HepG2 (cell line): ENCODE data around the gene RPS5. TPM values are rescaled to one million over a fixed set of nuclear protein-coding genes. Genes with fewer than 3 reads are reported as not detected.
A peak's percentile ranks its signal among the peaks of the same experiment; 100 is the strongest.

Experiments used
- ATAC-seq: fragments of 200-7000 bp; cut with Tn5 transposase; 3 replicates; pipeline ENCODE4 v1.9.1; 2020; ENCODE audit warnings: mild to moderate bottlenecking, moderate library complexity
- BruUV-seq: library from RNA; stranded (reverse); fragments of 400-500 nt; replicated peaks from 2 replicates; lab custom pipeline; 2021; lab: Mats Ljungman, UMichigan
- CTCF ChIA-PET: fragments of 300-600 bp; formaldehyde crosslinking; extraction: SDS; loops from one replicate; lab custom pipeline; 2021; ENCODE audit warnings: low total read pairs, inconsistent platforms, low intra/inter-chr PET ratio; lab: Yijun Ruan, JAX
- POLR2A ChIA-PET: fragments of 350-600 bp; sonication (Branson Sonifier 250); formaldehyde crosslinking; loops from one replicate; lab custom pipeline; 2020; ENCODE audit warnings: antibody characterized with exemption, inconsistent platforms; lab: Yijun Ruan, JAX
- DNase-seq: peaks from one replicate; pipeline ENCODE4 v3.0.0-alpha.2; 2015; ENCODE audit warnings: low spot score
- FAIRE-seq: peaks from 3 replicates; lab custom pipeline; 2011; peaks lifted over from hg19 to GRCh38; lab: Jason Lieb, UNC
- H2AFZ ChIP-seq: one replicate; pipeline ENCODE4 v1.6.1; 2011; ENCODE audit warnings: low read length, inconsistent platforms
- H3K27ac ChIP-seq: fragments of 300-600 bp; 3 replicates; pipeline ENCODE4 v1.8.0; 2011; ENCODE audit warnings: mixed run types, mild to moderate bottlenecking, mixed read lengths, low read length, inconsistent platforms; ENCODE audit not compliant: insufficient read depth; ENCODE audit errors: extremely low read length
- H3K27me3 ChIP-seq, 2 experiments: fragments of 200-600 bp in 1 of 2; 2 replicates in 1 of 2; 3 replicates in 1 of 2; pipeline versions ENCODE4 v1.6.0 to v1.8.0; 2011; ENCODE audit warnings: low read length in 2 of 2, mild to moderate bottlenecking in 2 of 2, moderate library complexity in 2 of 2, inconsistent platforms in 1 of 2; ENCODE audit not compliant: insufficient read depth in 2 of 2, control insufficient read depth in 1 of 2
- H3K36me3 ChIP-seq, 2 experiments: fragments of 200-600 bp in 1 of 2; replicated peaks in 1 of 2; 2 replicates in 1 of 2; 3 replicates in 1 of 2; pipeline versions ENCODE4 v1.5.1 to v1.8.0; 2011; ENCODE audit warnings: low read length in 2 of 2, inconsistent platforms in 1 of 2; ENCODE audit not compliant: insufficient read depth in 2 of 2, control insufficient read depth in 1 of 2
- H3K4me1 ChIP-seq: 2 replicates; pipeline ENCODE4 v1.5.1; 2012; ENCODE audit warnings: low read length, inconsistent platforms; ENCODE audit not compliant: insufficient read depth
- H3K4me2 ChIP-seq: 2 replicates; pipeline ENCODE4 v1.6.0; 2011; ENCODE audit warnings: low read depth, low read length, inconsistent platforms
- H3K4me3 ChIP-seq, 3 experiments: fragments of 200-600 bp in 1 of 3; sonication (generic), shearing (Covaris generic) in 1 of 3; replicated peaks in 1 of 3; 2 replicates each; pipeline ENCODE4 v1.5.1; 2011 to 2016; ENCODE audit warnings: low read length in 3 of 3, inconsistent platforms in 2 of 3, low read depth in 2 of 3, mild to moderate bottlenecking in 2 of 3, control low read depth in 1 of 3, mixed read lengths in 1 of 3; ENCODE audit not compliant: insufficient read depth in 1 of 3
- H3K79me2 ChIP-seq: one replicate; pipeline ENCODE4 v1.6.1; 2011; ENCODE audit warnings: low read length, inconsistent platforms; ENCODE audit not compliant: insufficient read depth
- H3K9ac ChIP-seq: 2 replicates; pipeline ENCODE4 v1.6.0; 2011; ENCODE audit warnings: mild to moderate bottlenecking, low read depth, low read length, inconsistent platforms; ENCODE audit not compliant: insufficient read depth
- H3K9me3 ChIP-seq: 2 replicates; pipeline ENCODE4 v1.5.1; 2012; ENCODE audit warnings: mild to moderate bottlenecking, low read length
- H4K20me1 ChIP-seq: 2 replicates; pipeline ENCODE4 v1.6.0; 2011; ENCODE audit warnings: inconsistent platforms, mild to moderate bottlenecking, low read length, moderate library complexity; ENCODE audit not compliant: insufficient read depth
- ARNT2 ChIP-seq: sonication (generic); formaldehyde crosslinking; IDR thresholded peaks from 2 replicates; pipeline ENCODE4 v1.8.0; 2022; ENCODE audit warnings: mild to moderate bottlenecking, low read depth, missing genetic modification reagents, moderate library complexity
- GTF2F1 ChIP-seq: fragments of 150-350 bp; IDR thresholded peaks from 2 replicates; pipeline ENCODE4 v1.6.1; 2014; ENCODE audit warnings: low read length
- HOXA7 ChIP-seq: sonication (generic); formaldehyde crosslinking; IDR thresholded peaks from 2 replicates; pipeline ENCODE4 v1.8.1; 2022; ENCODE audit warnings: mild to moderate bottlenecking, missing genetic modification reagents, moderate library complexity
- PAWR ChIP-seq: sonication (generic); formaldehyde crosslinking; IDR thresholded peaks from 2 replicates; pipeline ENCODE4 v1.4.0; 2020; ENCODE audit warnings: missing genetic modification reagents, mild to moderate bottlenecking, borderline replicate concordance
- SOX6 ChIP-seq, 2 experiments: fragments of 450-650 bp in 1 of 2; sonication (generic) in 1 of 2; formaldehyde crosslinking in 1 of 2; IDR thresholded peaks; 2 replicates each; pipeline versions ENCODE4 v1.4.0 to v1.6.1; 2017 to 2020; ENCODE audit warnings: antibody characterized with exemption in 1 of 2, mild to moderate bottlenecking in 1 of 2, missing genetic modification reagents in 1 of 2
- TAF15 ChIP-seq: fragments of 200-400 bp; formaldehyde crosslinking; IDR thresholded peaks from one replicate; pipeline ENCODE4 v1.6.1; 2018; ENCODE audit warnings: mild to moderate bottlenecking, low read depth, low read length; ENCODE audit not compliant: poor library complexity, severe bottlenecking
- ZBTB20 ChIP-seq: sonication (generic); formaldehyde crosslinking; IDR thresholded peaks from 2 replicates; pipeline ENCODE4 v1.8.1; 2023; ENCODE audit warnings: missing genetic modification reagents, low read depth, mild to moderate bottlenecking, borderline replicate concordance
- ZFP37 ChIP-seq: sonication (generic); formaldehyde crosslinking; IDR thresholded peaks from 2 replicates; pipeline ENCODE4 v1.4.0; 2020; ENCODE audit warnings: missing genetic modification reagents, borderline replicate concordance
- ZNF33A ChIP-seq: sonication (generic); formaldehyde crosslinking; IDR thresholded peaks from 2 replicates; pipeline ENCODE4 v1.5.1; 2020; ENCODE audit warnings: missing genetic modification reagents, mild to moderate bottlenecking, moderate library complexity, borderline replicate concordance
- ZNF530 ChIP-seq: sonication (generic); formaldehyde crosslinking; IDR thresholded peaks from 2 replicates; pipeline ENCODE4 v1.5.0; 2020; ENCODE audit warnings: low read depth, mild to moderate bottlenecking, missing genetic modification reagents
- WGBS: methylation state at CpG from one replicate; pipeline ENCODE4 v1.1.6; 2017; ENCODE audit warnings: low lambda C conversion rate; 5-methylcytosine and 5-hydroxymethylcytosine counted together
- in situ Hi-C: cut with HindIII; loops from 2 replicates; pipeline ENCODE4 v1.10.0; 2017; ENCODE audit warnings: low pct_unique_long_range_greater_than_20kb; ENCODE audit not compliant: extremely low pct_ligation_motif_present
- intact Hi-C: fragments of 100-400 bp; cut with micrococcal nuclease; formaldehyde crosslinking; loops from one replicate; pipeline ENCODE4 v1.10.0; 2022; ENCODE audit not compliant: unreplicated experiment
- polyA plus RNA-seq, 8 experiments: library from polyadenylated mRNA; depleted of rRNA in 3 of 8; stranded (reverse) in 7 of 8; unstranded in 1 of 8; fragments of >200 nt; fragmentation: Illumina TruSeq in 4 of 8; extraction: Trizol in 4 of 8; gene quantifications; 2 replicates each; pipeline versions ENCODE4 v1.2.1 to v1.2.3, GENCODE V29; 2011 to 2016; ENCODE audit warnings: low read depth in 4 of 8, missing spikeins in 1 of 8, mixed read lengths in 1 of 8; ENCODE audit not compliant: insufficient read depth in 1 of 8
- total RNA-seq, 5 experiments: library from RNA; depleted of rRNA; stranded (reverse); fragments of >200 nt; fragmentation: Illumina TruSeq; extraction: Trizol; gene quantifications; 2 replicates each; pipeline ENCODE4 v1.2.3, GENCODE V29; 2016; ENCODE audit warnings: low read depth in 1 of 5
- TF ChIP-seq, protein P1 (sequence below): sonication (generic); formaldehyde crosslinking; IDR thresholded peaks from 2 replicates; pipeline ENCODE4 v1.5.0; 2020; ENCODE audit warnings: mild to moderate bottlenecking, missing genetic modification reagents, borderline replicate concordance
- TF ChIP-seq, protein P2 (sequence below): sonication (generic); formaldehyde crosslinking; IDR thresholded peaks from 2 replicates; pipeline ENCODE4 v1.5.1; 2020; ENCODE audit warnings: mild to moderate bottlenecking, missing genetic modification reagents
- TF ChIP-seq, protein P3 (sequence below): sonication (generic); formaldehyde crosslinking; IDR thresholded peaks from 2 replicates; pipeline ENCODE4 v1.5.0; 2020; ENCODE audit warnings: missing genetic modification reagents

RPS5 gene
- total and polyA plus RNA-seq, 2 of the 13 experiments (the other 11 are each of a cell fraction or from before 2014, with no cell fraction given), result 1,544 to 4,408 TPM

DNA sequence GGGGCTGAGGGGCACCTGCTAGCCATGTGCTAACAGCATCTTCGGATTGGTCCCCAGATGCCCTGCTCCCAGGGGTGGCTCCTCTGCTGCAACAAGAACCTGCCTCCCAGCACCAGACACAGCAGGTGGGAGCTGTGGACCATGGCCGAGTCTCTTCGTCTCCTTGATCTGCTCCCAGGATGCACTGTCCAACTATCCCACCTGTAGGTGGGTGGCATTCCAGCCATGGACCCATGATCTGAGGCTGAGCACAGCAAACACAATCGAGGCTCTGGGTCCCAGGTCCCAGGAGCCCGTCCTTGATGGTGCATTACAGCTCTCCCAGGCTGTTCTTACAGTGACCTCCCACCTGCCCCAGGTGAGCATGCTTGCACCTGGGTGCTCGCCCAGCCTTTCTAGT lies 7.8 kb upstream of the RPS5 start:
- H3K4me2 ChIP-seq, result peak overlapping the region; percentile 100
- no peaks in the 10 kb centered on the region for H4K20me1 ChIP-seq
- no peaks in the 10 kb centered on the region for H3K79me2 ChIP-seq
- peak overlapping the region in 1 of 3 experiments; percentile 81; a peak in 3 of 6 replicates for H3K4me3 ChIP-seq
- WGBS, result 76% methylated on average over 4 of the region's 6 CpGs
- POLR2A ChIA-PET, result interaction anchor here (0.7 to 3.7 kb wide), 4 partner anchors 17 to 140 kb away, joined by 3 to 33 read pairs (median 4); partner anchors contain the start of genes ZNF497 and ZSCAN22
- H3K36me3 ChIP-seq, result no peaks in the 10 kb centered on the region
- no peaks in the 10 kb centered on the region for H3K27me3 ChIP-seq
- no peak overlapping the region for H2AFZ ChIP-seq
- no peak overlapping the region for H3K27ac ChIP-seq
- TF ChIP-seq, protein P1, sequence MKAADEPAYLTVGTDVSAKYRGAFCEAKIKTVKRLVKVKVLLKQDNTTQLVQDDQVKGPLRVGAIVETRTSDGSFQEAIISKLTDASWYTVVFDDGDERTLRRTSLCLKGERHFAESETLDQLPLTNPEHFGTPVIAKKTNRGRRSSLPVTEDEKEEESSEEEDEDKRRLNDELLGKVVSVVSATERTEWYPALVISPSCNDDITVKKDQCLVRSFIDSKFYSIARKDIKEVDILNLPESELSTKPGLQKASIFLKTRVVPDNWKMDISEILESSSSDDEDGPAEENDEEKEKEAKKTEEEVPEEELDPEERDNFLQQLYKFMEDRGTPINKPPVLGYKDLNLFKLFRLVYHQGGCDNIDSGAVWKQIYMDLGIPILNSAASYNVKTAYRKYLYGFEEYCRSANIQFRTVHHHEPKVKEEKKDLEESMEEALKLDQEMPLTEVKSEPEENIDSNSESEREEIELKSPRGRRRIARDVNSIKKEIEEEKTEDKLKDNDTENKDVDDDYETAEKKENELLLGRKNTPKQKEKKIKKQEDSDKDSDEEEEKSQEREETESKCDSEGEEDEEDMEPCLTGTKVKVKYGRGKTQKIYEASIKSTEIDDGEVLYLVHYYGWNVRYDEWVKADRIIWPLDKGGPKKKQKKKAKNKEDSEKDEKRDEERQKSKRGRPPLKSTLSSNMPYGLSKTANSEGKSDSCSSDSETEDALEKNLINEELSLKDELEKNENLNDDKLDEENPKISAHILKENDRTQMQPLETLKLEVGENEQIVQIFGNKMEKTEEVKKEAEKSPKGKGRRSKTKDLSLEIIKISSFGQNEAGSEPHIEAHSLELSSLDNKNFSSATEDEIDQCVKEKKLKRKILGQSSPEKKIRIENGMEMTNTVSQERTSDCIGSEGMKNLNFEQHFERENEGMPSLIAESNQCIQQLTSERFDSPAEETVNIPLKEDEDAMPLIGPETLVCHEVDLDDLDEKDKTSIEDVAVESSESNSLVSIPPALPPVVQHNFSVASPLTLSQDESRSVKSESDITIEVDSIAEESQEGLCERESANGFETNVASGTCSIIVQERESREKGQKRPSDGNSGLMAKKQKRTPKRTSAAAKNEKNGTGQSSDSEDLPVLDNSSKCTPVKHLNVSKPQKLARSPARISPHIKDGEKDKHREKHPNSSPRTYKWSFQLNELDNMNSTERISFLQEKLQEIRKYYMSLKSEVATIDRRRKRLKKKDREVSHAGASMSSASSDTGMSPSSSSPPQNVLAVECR, result no peak
- TF ChIP-seq, protein P2, sequence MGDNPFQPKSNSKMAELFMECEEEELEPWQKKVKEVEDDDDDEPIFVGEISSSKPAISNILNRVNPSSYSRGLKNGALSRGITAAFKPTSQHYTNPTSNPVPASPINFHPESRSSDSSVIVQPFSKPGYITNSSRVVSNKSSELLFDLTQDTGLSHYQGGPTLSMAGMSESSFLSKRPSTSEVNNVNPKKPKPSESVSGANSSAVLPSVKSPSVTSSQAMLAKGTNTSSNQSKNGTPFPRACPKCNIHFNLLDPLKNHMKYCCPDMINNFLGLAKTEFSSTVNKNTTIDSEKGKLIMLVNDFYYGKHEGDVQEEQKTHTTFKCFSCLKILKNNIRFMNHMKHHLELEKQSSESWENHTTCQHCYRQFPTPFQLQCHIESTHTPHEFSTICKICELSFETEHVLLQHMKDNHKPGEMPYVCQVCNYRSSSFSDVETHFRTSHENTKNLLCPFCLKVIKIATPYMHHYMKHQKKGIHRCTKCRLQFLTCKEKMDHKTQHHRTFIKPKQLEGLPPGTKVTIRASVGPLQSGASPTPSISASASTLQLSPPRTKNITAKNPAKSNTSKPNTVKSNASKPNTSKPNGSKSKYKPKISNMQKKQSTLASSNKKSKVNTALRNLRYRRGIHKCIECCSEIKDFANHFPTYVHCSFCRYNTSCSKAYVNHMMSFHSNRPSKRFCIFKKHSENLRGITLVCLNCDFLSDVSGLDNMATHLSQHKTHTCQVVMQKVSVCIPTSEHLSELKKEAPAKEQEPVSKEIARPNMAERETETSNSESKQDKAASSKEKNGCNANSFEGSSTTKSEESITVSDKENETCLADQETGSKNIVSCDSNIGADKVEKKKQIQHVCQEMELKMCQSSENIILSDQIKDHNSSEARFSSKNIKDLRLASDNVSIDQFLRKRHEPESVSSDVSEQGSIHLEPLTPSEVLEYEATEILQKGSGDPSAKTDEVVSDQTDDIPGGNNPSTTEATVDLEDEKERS (CRISPR knock-in tag), result no peak
- TF ChIP-seq TAF15 (no peak), SOX6 (IDR thresholded peaks at IDR 0.05) (no peak), SOX6 (CRISPR knock-in tag; IDR thresholded peaks at IDR 0.05) (no peak), ZNF530 (CRISPR knock-in tag) (no peak), ARNT2 (CRISPR knock-in tag) (no peak), ZFP37 (no peak), ZNF33A (CRISPR knock-in tag) (no peak), HOXA7 (CRISPR knock-in tag) (no peak), GTF2F1 (no peak), PAWR (no peak), ZBTB20 (no peak)
- TF ChIP-seq, protein P3, sequence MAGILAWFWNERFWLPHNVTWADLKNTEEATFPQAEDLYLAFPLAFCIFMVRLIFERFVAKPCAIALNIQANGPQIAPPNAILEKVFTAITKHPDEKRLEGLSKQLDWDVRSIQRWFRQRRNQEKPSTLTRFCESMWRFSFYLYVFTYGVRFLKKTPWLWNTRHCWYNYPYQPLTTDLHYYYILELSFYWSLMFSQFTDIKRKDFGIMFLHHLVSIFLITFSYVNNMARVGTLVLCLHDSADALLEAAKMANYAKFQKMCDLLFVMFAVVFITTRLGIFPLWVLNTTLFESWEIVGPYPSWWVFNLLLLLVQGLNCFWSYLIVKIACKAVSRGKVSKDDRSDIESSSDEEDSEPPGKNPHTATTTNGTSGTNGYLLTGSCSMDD, result no peak
- no peaks in the 10 kb centered on the region for H3K9me3 ChIP-seq
- CTCF ChIA-PET, result no interaction called here
- intact Hi-C loops, result no loop called here
- peaks cover 18% of the 10 kb centered on the region for H3K4me1 ChIP-seq
- ATAC-seq, result no peak
- no TSS peak for BruUV-seq
- in situ Hi-C loops, result no loop called here
- FAIRE-seq, result no peak
- no peak for DNase-seq
- peak overlapping the region; percentile 84 for H3K9ac ChIP-seq
